ENCODE data around the gene SRPRB.
"Not testable (repeated sequence)": the region's sequence is repeated elsewhere in the genome, so short reads cannot be mapped to it uniquely, and the experiment has no call there.

The SRPRB gene

GRCh38 chr3:133779626-133780203 is 25.9 kb upstream of the SRPRB start:
- no peak overlapping the region for H3K27ac ChIP-seq
- TF ChIP-seq CTCF (conservative IDR thresholded peaks at IDR 0.05): no peak
- TF ChIP-seq ZFX (IDR thresholded peaks at IDR 0.05): no peak

GRCh38 chr3:133780756-133781155 is 24.9 kb upstream of the SRPRB start:
- not testable (repeated sequence) for H3K27ac ChIP-seq

- no peak overlapping the region for H3K27ac ChIP-seq
- TF ChIP-seq ZFX (IDR thresholded peaks at IDR 0.05): no peak
- TF ChIP-seq CTCF (conservative IDR thresholded peaks at IDR 0.05): no peak
Measured at GRCh38 chr3:133781570-133781969, 24.0 kb upstream of the SRPRB start.

- no peak overlapping the region for H3K27ac ChIP-seq
- TF ChIP-seq CTCF (conservative IDR thresholded peaks at IDR 0.05): no peak
- no peak for TF ChIP-seq ZFX (IDR thresholded peaks at IDR 0.05)
Measured at GRCh38 chr3:133782454-133782853, 23.2 kb upstream of the SRPRB start.

- H3K27ac ChIP-seq: no peak overlapping the region
- TF ChIP-seq ZFX (IDR thresholded peaks at IDR 0.05) (no peak), CTCF (conservative IDR thresholded peaks at IDR 0.05) (no peak)
Measured at GRCh38 chr3:133783762-133784161, 21.9 kb upstream of the SRPRB start.

GRCh38 chr3:133788024-133788423 is 17.6 kb upstream of the SRPRB start:
- TF ChIP-seq CTCF (conservative IDR thresholded peaks at IDR 0.05) (no peak), ZFX (IDR thresholded peaks at IDR 0.05) (no peak)
- no peak overlapping the region for H3K27ac ChIP-seq

GRCh38 chr3:133792171-133792763 is 13.3 kb upstream of the SRPRB start:
- TF ChIP-seq ZFX (IDR thresholded peaks at IDR 0.05) (no peak), CTCF (conservative IDR thresholded peaks at IDR 0.05) (no peak)
- no peak overlapping the region for H3K27ac ChIP-seq
